ENCODE measurements around the gene RNF220. TPM values are rescaled to one million over a fixed set of nuclear protein-coding genes. Genes with fewer than 3 reads are reported as not detected.

The RNF220 gene
- total RNA-seq, 1 donor from 2014 or later = 84.4 TPM

GRCh38 chr1:44642255-44642654 lies 237.2 kb downstream of the RNF220 start:
- Mint-ChIP-seq H3K27me3 (ENCODE audit: unreplicated experiment) (no peaks in the 10 kb centered on the region), H3K4me3 (ENCODE audit: unreplicated experiment) (no peak overlapping the region), H3K4me1 (ENCODE audit: unreplicated experiment) (peaks cover 16% of the 10 kb centered on the region), H3K9me3 (ENCODE audit: unreplicated experiment) (no peaks in the 10 kb centered on the region), H3K27ac (ENCODE audit: unreplicated experiment) (peak overlapping the region; percentile 64), H3K36me3 (ENCODE audit: unreplicated experiment) (peaks cover 36% of the 10 kb centered on the region)
- TF ChIP-seq, protein P1, sequence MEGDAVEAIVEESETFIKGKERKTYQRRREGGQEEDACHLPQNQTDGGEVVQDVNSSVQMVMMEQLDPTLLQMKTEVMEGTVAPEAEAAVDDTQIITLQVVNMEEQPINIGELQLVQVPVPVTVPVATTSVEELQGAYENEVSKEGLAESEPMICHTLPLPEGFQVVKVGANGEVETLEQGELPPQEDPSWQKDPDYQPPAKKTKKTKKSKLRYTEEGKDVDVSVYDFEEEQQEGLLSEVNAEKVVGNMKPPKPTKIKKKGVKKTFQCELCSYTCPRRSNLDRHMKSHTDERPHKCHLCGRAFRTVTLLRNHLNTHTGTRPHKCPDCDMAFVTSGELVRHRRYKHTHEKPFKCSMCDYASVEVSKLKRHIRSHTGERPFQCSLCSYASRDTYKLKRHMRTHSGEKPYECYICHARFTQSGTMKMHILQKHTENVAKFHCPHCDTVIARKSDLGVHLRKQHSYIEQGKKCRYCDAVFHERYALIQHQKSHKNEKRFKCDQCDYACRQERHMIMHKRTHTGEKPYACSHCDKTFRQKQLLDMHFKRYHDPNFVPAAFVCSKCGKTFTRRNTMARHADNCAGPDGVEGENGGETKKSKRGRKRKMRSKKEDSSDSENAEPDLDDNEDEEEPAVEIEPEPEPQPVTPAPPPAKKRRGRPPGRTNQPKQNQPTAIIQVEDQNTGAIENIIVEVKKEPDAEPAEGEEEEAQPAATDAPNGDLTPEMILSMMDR (IDR thresholded peaks at IDR 0.05) = no peak
- no peak for DNase-seq (ENCODE audit: extremely low spot score, unreplicated experiment)

GRCh38 chr1:44642925-44643324 lies 237.9 kb downstream of the RNF220 start:
- Mint-ChIP-seq H3K36me3 (ENCODE audit: unreplicated experiment) (peaks cover 33% of the 10 kb centered on the region), H3K4me1 (ENCODE audit: unreplicated experiment) (peaks cover 16% of the 10 kb centered on the region), H3K27ac (ENCODE audit: unreplicated experiment) (no peak overlapping the region), H3K9me3 (ENCODE audit: unreplicated experiment) (no peaks in the 10 kb centered on the region), H3K27me3 (ENCODE audit: unreplicated experiment) (no peaks in the 10 kb centered on the region), H3K4me3 (ENCODE audit: unreplicated experiment) (no peak overlapping the region)
- DNase-seq (ENCODE audit: extremely low spot score, unreplicated experiment) = no peak
- TF ChIP-seq, protein P1 (IDR thresholded peaks at IDR 0.05) = no peak

- Mint-ChIP-seq H3K4me3 (ENCODE audit: unreplicated experiment) (no peak overlapping the region), H3K9me3 (ENCODE audit: unreplicated experiment) (no peaks in the 10 kb centered on the region), H3K4me1 (ENCODE audit: unreplicated experiment) (peaks cover 16% of the 10 kb centered on the region), H3K36me3 (ENCODE audit: unreplicated experiment) (peaks cover 26% of the 10 kb centered on the region), H3K27ac (ENCODE audit: unreplicated experiment) (no peak overlapping the region), H3K27me3 (ENCODE audit: unreplicated experiment) (no peaks in the 10 kb centered on the region)
- TF ChIP-seq, protein P1 (IDR thresholded peaks at IDR 0.05) = no peak
- DNase-seq (ENCODE audit: extremely low spot score, unreplicated experiment) = no peak
Measured at GRCh38 chr1:44643721-44644334, 238.8 kb downstream of the RNF220 start.

DNA sequence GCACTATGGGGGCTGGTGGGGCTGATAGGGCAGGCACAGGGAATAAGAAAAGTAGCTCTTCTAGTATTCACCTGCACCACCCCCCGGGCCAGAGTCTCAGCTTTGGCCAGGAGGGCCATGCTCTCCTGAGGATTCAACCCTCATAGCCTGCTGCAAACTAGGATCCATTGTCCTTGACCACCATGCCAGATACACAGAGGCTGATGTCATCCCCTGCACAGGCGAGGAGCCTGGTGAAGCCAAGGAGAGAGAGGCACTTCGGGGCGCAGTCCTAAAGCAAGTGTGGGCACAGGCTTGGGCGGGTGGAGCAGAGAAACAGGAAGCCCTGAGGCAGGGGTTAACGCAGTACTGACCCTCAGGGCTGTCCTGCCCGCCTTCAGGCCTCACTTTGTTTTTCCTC lies 239.8 kb downstream of the RNF220 start:
- no peaks in the 10 kb centered on the region for H3K9me3 Mint-ChIP-seq (ENCODE audit: unreplicated experiment)
- TF ChIP-seq, protein P1 (IDR thresholded peaks at IDR 0.05) = no peak
- H3K4me1 Mint-ChIP-seq (ENCODE audit: unreplicated experiment) = peaks cover 16% of the 10 kb centered on the region
- no peak overlapping the region for H3K4me3 Mint-ChIP-seq (ENCODE audit: unreplicated experiment)
- H3K27me3 Mint-ChIP-seq (ENCODE audit: unreplicated experiment) = no peaks in the 10 kb centered on the region
- H3K36me3 Mint-ChIP-seq (ENCODE audit: unreplicated experiment) = peaks cover 25% of the 10 kb centered on the region
- DNase-seq (ENCODE audit: extremely low spot score, unreplicated experiment) = no peak
- H3K27ac Mint-ChIP-seq (ENCODE audit: unreplicated experiment) = no peak overlapping the region

- TF ChIP-seq, protein P1 (IDR thresholded peaks at IDR 0.05) = no peak
- Mint-ChIP-seq H3K27ac (ENCODE audit: unreplicated experiment) (no peak overlapping the region), H3K4me3 (ENCODE audit: unreplicated experiment) (no peak overlapping the region), H3K36me3 (ENCODE audit: unreplicated experiment) (peaks cover 28% of the 10 kb centered on the region), H3K27me3 (ENCODE audit: unreplicated experiment) (no peaks in the 10 kb centered on the region), H3K9me3 (ENCODE audit: unreplicated experiment) (no peaks in the 10 kb centered on the region), H3K4me1 (ENCODE audit: unreplicated experiment) (peaks cover 16% of the 10 kb centered on the region)
- DNase-seq (ENCODE audit: extremely low spot score, unreplicated experiment) = no peak
Measured at GRCh38 chr1:44645476-44646244, 240.6 kb downstream of the RNF220 start.

Data from osteocyte (in vitro differentiated cells).